HL-60 (cell line): ENCODE results near the gene GASK1A.

ENCODE experiments used
- DNase-seq, 2 experiments: peaks; one replicate each; pipeline ENCODE4 v3.0.0-alpha.2; 2010 to 2020; ENCODE audit warnings: low read depth in 1 of 2, low spot score in 1 of 2
- H3K27ac ChIP-seq: fragments of 250-450 bp; sonication (Bioruptor Pico); replicated peaks from 2 replicates; pipeline ENCODE4 v1.5.1; 2020; ENCODE audit warnings: mild to moderate bottlenecking, moderate library complexity
- H3K27me3 ChIP-seq: fragments of 250-450 bp; sonication (Bioruptor Pico); 2 replicates; pipeline ENCODE4 v1.5.1; 2021; ENCODE audit warnings: mild to moderate bottlenecking, moderate library complexity; ENCODE audit not compliant: insufficient read depth, poor library complexity, severe bottlenecking
- H3K4me3 ChIP-seq: replicated peaks from 2 replicates; pipeline ENCODE4 v1.5.1; 2011; ENCODE audit warnings: mild to moderate bottlenecking, control low read depth, low read length; ENCODE audit not compliant: insufficient read depth
- GABPA ChIP-seq: IDR thresholded peaks from 2 replicates; pipeline ENCODE4 v1.6.1; 2012; ENCODE audit warnings: low read depth
- POLR2AphosphoS5 ChIP-seq: IDR thresholded peaks from 2 replicates; pipeline ENCODE4 v1.6.1; 2012; ENCODE audit warnings: low read depth
- SPI1 ChIP-seq: IDR thresholded peaks from 2 replicates; pipeline ENCODE4 v1.6.1; 2012; ENCODE audit warnings: low read depth, mild to moderate bottlenecking, borderline replicate concordance
- TF ChIP-seq, protein P1 (sequence below): IDR thresholded peaks from one replicate; pipeline ENCODE4 v1.5.1; 2011; ENCODE audit warnings: low read length, control low read depth, inconsistent platforms; ENCODE audit not compliant: insufficient read depth
- TF ChIP-seq, protein P2 (sequence below): IDR thresholded peaks from 2 replicates; pipeline ENCODE4 v1.6.1; 2012; ENCODE audit warnings: low read depth; ENCODE audit not compliant: insufficient replicate concordance

Gene GASK1A

DNA sequence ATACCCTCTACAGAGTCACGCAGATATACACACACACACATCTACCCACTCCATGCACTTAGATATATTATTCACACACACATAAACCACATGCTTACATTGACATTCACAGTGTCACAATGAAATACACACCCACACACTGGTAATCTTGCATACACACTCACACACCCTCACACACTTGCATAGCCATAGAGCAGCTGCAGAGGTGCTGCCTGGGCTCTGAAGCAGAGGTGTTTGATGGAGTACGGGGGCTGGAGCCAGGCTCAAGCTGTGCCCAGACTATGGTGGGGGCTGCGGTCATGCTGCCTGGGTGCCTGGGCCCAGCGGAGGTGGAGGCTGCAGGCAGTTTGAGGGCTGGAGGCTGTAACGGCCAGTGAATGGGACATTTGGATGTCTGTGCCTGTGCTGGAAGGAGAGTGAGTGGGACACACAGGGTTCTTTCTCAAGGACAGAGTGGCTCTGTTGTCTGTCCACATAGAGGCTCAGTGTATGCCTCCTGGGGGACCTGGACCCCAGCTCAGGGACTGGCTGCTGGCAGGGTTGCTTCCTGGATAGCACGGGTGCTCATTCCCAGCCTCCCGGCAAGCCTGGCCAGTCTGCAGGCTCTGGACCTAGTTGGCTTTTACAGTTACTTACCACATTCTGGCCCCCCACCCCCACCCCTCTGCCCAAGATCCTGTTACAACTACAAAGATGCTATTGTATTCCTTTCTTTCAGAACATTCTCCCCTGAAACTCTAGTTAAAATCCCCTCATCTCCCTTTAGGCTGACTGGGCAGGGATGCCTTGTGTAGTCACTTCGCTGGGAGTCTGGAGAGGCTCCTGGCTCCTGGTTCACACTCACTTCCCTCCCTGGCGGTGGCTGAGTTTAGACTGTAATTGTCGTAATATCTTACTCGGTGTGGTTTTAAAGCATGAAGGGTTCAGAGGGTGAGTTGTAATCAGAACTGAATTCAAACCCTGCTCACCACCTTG is 12.5 kb downstream of the GASK1A start:
- no peak overlapping the region for H3K27ac ChIP-seq
- no peak overlapping the region for H3K4me3 ChIP-seq
- no peaks in the 10 kb centered on the region for H3K27me3 ChIP-seq
- DNase-seq: no peak
- TF ChIP-seq POLR2AphosphoS5: no peak
- TF ChIP-seq, protein P1, sequence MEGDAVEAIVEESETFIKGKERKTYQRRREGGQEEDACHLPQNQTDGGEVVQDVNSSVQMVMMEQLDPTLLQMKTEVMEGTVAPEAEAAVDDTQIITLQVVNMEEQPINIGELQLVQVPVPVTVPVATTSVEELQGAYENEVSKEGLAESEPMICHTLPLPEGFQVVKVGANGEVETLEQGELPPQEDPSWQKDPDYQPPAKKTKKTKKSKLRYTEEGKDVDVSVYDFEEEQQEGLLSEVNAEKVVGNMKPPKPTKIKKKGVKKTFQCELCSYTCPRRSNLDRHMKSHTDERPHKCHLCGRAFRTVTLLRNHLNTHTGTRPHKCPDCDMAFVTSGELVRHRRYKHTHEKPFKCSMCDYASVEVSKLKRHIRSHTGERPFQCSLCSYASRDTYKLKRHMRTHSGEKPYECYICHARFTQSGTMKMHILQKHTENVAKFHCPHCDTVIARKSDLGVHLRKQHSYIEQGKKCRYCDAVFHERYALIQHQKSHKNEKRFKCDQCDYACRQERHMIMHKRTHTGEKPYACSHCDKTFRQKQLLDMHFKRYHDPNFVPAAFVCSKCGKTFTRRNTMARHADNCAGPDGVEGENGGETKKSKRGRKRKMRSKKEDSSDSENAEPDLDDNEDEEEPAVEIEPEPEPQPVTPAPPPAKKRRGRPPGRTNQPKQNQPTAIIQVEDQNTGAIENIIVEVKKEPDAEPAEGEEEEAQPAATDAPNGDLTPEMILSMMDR: no peak

- no peak for DNase-seq
- no peak overlapping the region for H3K27ac ChIP-seq
- H3K27me3 ChIP-seq: no peaks in the 10 kb centered on the region
- no peak for TF ChIP-seq POLR2AphosphoS5
- TF ChIP-seq, protein P1: no peak
- no peak for TF ChIP-seq SPI1
- TF ChIP-seq, protein P2, sequence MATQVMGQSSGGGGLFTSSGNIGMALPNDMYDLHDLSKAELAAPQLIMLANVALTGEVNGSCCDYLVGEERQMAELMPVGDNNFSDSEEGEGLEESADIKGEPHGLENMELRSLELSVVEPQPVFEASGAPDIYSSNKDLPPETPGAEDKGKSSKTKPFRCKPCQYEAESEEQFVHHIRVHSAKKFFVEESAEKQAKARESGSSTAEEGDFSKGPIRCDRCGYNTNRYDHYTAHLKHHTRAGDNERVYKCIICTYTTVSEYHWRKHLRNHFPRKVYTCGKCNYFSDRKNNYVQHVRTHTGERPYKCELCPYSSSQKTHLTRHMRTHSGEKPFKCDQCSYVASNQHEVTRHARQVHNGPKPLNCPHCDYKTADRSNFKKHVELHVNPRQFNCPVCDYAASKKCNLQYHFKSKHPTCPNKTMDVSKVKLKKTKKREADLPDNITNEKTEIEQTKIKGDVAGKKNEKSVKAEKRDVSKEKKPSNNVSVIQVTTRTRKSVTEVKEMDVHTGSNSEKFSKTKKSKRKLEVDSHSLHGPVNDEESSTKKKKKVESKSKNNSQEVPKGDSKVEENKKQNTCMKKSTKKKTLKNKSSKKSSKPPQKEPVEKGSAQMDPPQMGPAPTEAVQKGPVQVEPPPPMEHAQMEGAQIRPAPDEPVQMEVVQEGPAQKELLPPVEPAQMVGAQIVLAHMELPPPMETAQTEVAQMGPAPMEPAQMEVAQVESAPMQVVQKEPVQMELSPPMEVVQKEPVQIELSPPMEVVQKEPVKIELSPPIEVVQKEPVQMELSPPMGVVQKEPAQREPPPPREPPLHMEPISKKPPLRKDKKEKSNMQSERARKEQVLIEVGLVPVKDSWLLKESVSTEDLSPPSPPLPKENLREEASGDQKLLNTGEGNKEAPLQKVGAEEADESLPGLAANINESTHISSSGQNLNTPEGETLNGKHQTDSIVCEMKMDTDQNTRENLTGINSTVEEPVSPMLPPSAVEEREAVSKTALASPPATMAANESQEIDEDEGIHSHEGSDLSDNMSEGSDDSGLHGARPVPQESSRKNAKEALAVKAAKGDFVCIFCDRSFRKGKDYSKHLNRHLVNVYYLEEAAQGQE: no peak
- TF ChIP-seq GABPA: no peak
- H3K4me3 ChIP-seq: no peak overlapping the region
Observed at GRCh38 chr3:42994595-42994994, 15.5 kb downstream of the GASK1A start.

GRCh38 chr3:42996021-42996420 is 16.9 kb downstream of the GASK1A start:
- no peak for DNase-seq
- H3K4me3 ChIP-seq: no peak overlapping the region
- no peaks in the 10 kb centered on the region for H3K27me3 ChIP-seq
- no peak overlapping the region for H3K27ac ChIP-seq
- TF ChIP-seq SPI1 (no peak), GABPA (no peak), POLR2AphosphoS5 (no peak)
- TF ChIP-seq, protein P1: no peak
- TF ChIP-seq, protein P2: no peak

GRCh38 chr3:42996633-42997075 is 17.5 kb downstream of the GASK1A start:
- Histone ChIP-seq H3K27ac (no peak overlapping the region), H3K27me3 (no peaks in the 10 kb centered on the region), H3K4me3 (no peak overlapping the region)
- TF ChIP-seq POLR2AphosphoS5: no peak
- TF ChIP-seq SPI1: no peak
- no peak for TF ChIP-seq GABPA
- TF ChIP-seq, protein P2: no peak
- TF ChIP-seq, protein P1: no peak
- DNase-seq: no peak
